Mammary epithelial cell (primary cell): ENCODE results near the gene CHAT.

ENCODE experiments used
- CTCF ChIP-seq, 2 donors: IDR thresholded peaks in 1 of 2; conservative IDR thresholded peaks in 1 of 2; 2 replicates each; pipeline ENCODE4 v1.5.1; 2011 to 2012; ENCODE audit warnings: inconsistent platforms in 2 of 2, low read length in 2 of 2, mild to moderate bottlenecking in 2 of 2, control low read depth in 1 of 2, low read depth in 1 of 2; ENCODE audit not compliant: insufficient read depth in 1 of 2; ENCODE audit errors: extremely low read depth in 1 of 2
- EZH2 ChIP-seq: IDR thresholded peaks from 2 replicates; pipeline ENCODE4 v1.6.1; 2012; ENCODE audit warnings: low read length, inconsistent platforms, borderline replicate concordance

GRCh38 chr10:49617121-49618020 lies 3.5 kb downstream of the CHAT start:
- TF ChIP-seq CTCF (conservative IDR thresholded peaks at IDR 0.05 in 1 of 2, IDR thresholded peaks at IDR 0.05 in 1 of 2; ENCODE audit: extremely low read depth in 1 of 2, insufficient read depth in 1 of 2, low read depth in 1 of 2, low read length in 2 of 2) = no peak
- TF ChIP-seq EZH2 = no peak
